ENCODE data around the gene PLCB4. TPM values are rescaled to one million over a fixed set of nuclear protein-coding genes. Genes with fewer than 3 reads are reported as not detected.

Gene PLCB4
- total RNA-seq, 4 donors from 2014 or later: 2.3 to 3.9 (median 3.3) TPM

DNA sequence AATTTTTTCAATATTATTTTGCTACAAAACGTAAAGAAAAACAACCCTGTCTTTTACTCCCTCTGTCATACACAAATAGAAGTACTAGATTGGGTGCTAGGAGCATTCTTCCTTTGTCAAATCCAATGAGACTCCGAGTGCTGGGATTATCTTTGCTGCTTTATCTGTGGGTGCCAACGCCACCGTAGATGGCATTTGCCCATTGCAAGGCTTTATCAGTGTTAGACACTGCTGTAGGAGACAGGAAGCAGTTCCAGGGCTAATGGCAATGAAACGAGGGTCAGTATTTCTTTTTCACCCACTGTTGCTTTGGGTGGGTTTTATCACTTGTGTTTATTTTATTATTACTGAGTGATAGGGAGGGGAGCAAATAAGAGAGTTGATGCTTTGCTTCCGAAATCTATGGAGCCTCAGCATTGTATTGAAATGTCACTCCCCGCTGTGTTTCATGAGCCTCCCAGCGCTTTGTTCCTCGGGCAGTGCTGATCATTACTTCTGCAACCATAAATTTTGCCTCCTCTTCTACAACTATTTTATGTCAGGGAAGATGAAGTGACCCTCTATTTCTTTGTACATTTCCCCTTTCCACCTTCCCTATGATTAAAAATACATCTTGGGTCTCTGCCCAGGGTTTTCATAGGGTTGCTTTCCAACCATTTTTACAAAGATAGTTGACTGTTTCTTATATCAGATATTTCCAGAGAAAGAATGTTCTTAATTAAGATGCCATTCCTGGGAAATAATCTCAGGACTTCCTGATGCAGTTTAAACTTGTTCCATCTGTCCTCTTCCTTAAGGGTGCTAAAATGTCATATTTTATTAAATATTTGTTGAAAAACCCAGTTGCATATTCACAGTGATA is 358.8 kb downstream of the PLCB4 start:
- Histone ChIP-seq H3K27me3 (no peaks in the 10 kb centered on the region), H3K4me1 (no peaks in the 10 kb centered on the region), H3K27ac (no peak overlapping the region), H3K36me3 (no peaks in the 10 kb centered on the region), H3K4me3 (no peak overlapping the region), H3K9me3 (no peaks in the 10 kb centered on the region)
- intact Hi-C loops (cut with DNase I; ENCODE audit: low total_unique reads): no loop called here
- no peak for ATAC-seq
- TF ChIP-seq, protein P1, sequence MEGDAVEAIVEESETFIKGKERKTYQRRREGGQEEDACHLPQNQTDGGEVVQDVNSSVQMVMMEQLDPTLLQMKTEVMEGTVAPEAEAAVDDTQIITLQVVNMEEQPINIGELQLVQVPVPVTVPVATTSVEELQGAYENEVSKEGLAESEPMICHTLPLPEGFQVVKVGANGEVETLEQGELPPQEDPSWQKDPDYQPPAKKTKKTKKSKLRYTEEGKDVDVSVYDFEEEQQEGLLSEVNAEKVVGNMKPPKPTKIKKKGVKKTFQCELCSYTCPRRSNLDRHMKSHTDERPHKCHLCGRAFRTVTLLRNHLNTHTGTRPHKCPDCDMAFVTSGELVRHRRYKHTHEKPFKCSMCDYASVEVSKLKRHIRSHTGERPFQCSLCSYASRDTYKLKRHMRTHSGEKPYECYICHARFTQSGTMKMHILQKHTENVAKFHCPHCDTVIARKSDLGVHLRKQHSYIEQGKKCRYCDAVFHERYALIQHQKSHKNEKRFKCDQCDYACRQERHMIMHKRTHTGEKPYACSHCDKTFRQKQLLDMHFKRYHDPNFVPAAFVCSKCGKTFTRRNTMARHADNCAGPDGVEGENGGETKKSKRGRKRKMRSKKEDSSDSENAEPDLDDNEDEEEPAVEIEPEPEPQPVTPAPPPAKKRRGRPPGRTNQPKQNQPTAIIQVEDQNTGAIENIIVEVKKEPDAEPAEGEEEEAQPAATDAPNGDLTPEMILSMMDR (IDR thresholded peaks at IDR 0.05 in 4 of 5, conservative IDR thresholded peaks at IDR 0.05 in 1 of 5): no peak
- in situ Hi-C loops (cut with MboI; ENCODE audit: low sequenced_read_pairs in 4 of 4): no loop called here
- no peak for DNase-seq

DNA sequence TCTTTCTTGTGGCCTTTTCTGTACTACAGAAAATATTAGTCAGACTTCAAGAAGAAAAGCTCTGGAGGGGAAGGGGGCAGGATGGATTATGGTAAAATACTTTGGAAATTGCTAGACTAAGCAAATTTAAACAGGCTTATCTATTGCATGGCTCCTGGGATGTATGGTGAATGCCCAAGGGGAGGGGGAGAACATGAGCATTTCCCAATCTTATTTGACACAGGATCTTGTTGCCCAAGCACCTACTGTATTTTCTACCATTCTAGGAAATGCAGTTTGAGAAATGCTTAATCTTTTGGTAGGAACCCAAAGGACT is 359.4 kb downstream of the PLCB4 start:
- H3K27me3 ChIP-seq: no peaks in the 10 kb centered on the region
- no peak for ATAC-seq
- DNase-seq: no peak
- intact Hi-C loops (cut with DNase I; ENCODE audit: low total_unique reads): no loop called here
- H3K4me3 ChIP-seq: no peak overlapping the region
- H3K27ac ChIP-seq: no peak overlapping the region
- no peaks in the 10 kb centered on the region for H3K9me3 ChIP-seq
- in situ Hi-C loops (cut with MboI; ENCODE audit: low sequenced_read_pairs in 4 of 4): no loop called here
- no peaks in the 10 kb centered on the region for H3K36me3 ChIP-seq
- no peaks in the 10 kb centered on the region for H3K4me1 ChIP-seq
- no peak for TF ChIP-seq POLR2A (IDR thresholded peaks at IDR 0.05)

DNA sequence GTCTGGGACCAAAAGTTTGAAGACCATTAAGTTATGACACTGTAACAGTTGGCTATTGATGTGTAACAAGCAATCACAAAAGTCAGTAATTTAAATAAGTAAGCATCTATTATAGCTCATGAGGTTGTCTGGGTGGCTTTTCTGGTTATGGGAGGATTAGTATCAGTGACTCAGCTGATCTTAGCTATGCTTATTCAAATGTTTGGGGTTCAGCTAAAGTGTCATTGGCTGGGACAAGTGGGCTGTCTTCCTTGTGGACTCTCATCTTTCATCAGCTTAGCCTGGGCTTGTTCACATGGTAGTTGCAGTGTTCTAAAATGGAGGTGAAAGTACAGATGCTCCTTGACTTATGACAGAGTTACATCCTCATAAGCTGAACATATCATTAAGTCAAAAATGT is 370.9 kb downstream of the PLCB4 start:
- in situ Hi-C loops (cut with MboI; ENCODE audit: low sequenced_read_pairs in 4 of 4): no loop called here
- H3K36me3 ChIP-seq: peaks cover 0 to 20% of the 10 kb centered on the region in 2 donors
- intact Hi-C loops (cut with DNase I; ENCODE audit: low total_unique reads): no loop called here
- no peak for TF ChIP-seq POLR2A (IDR thresholded peaks at IDR 0.05)
- TF ChIP-seq, protein P1 (IDR thresholded peaks at IDR 0.05 in 4 of 5, conservative IDR thresholded peaks at IDR 0.05 in 1 of 5): no peak
- H3K4me3 ChIP-seq: no peak overlapping the region
- H3K4me1 ChIP-seq: no peaks in the 10 kb centered on the region
- no peak overlapping the region for H3K27ac ChIP-seq
- H3K9me3 ChIP-seq: no peaks in the 10 kb centered on the region
- no peak for DNase-seq
- no peaks in the 10 kb centered on the region for H3K27me3 ChIP-seq
- no peak for ATAC-seq

DNA sequence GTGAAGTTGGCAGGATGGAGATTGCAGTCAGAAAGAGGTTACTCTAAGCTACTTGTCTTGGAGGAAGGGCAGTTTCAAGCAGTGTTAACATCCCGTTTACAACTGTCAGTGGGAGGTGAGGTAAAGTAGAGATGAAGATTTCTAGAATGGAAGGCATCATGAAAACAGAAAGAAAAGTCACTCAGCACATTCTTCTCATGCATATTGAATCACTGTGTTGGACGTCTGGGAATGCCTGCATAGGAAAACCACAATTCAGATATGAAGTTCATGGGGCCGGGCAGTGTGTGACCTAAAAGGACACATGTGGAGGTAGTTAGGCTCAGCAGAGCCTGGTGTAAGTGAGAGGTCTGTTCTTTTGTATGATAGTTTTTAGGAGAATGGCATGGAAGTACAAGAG is 372.0 kb downstream of the PLCB4 start:
- Histone ChIP-seq H3K27me3 (no peaks in the 10 kb centered on the region), H3K4me1 (no peaks in the 10 kb centered on the region), H3K27ac (no peak overlapping the region), H3K36me3 (peaks cover 0 to 20% of the 10 kb centered on the region in 2 donors), H3K4me3 (no peak overlapping the region), H3K9me3 (no peaks in the 10 kb centered on the region)
- intact Hi-C loops (cut with DNase I; ENCODE audit: low total_unique reads): no loop called here
- in situ Hi-C loops (cut with MboI; ENCODE audit: low sequenced_read_pairs in 4 of 4): no loop called here
- ATAC-seq (no peak), DNase-seq (no peak)
- TF ChIP-seq POLR2A (IDR thresholded peaks at IDR 0.05): no peak
- TF ChIP-seq, protein P1 (IDR thresholded peaks at IDR 0.05 in 4 of 5, conservative IDR thresholded peaks at IDR 0.05 in 1 of 5): no peak

DNA sequence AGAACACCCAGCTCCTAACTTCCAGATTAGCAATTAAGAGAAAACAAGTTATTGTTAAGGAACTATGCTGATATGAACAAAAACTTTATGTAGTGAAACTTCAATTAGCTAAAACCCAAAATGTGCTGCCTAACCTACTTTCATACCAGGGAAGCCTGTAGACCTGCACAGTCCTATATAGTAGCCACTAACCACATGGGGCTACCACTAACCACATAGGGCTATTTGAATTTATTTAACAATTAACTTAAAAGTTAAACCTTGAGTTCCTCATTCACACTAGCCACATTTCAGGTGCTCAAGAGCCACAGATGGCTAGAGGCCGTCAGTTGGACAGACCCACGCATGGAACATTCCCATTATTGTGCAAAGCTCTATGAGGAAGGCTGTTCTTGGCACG is 373.1 kb downstream of the PLCB4 start:
- peaks cover 0 to 20% of the 10 kb centered on the region in 2 donors for H3K36me3 ChIP-seq
- no peaks in the 10 kb centered on the region for H3K27me3 ChIP-seq
- no peak overlapping the region for H3K4me3 ChIP-seq
- no peak overlapping the region for H3K27ac ChIP-seq
- DNase-seq (no peak), ATAC-seq (no peak)
- no peaks in the 10 kb centered on the region for H3K4me1 ChIP-seq
- intact Hi-C loops (cut with DNase I; ENCODE audit: low total_unique reads): no loop called here
- no peaks in the 10 kb centered on the region for H3K9me3 ChIP-seq
- TF ChIP-seq, protein P1 (IDR thresholded peaks at IDR 0.05 in 4 of 5, conservative IDR thresholded peaks at IDR 0.05 in 1 of 5): no peak
- no peak for TF ChIP-seq POLR2A (IDR thresholded peaks at IDR 0.05)
- in situ Hi-C loops (cut with MboI; ENCODE audit: low sequenced_read_pairs in 4 of 4): no loop called here

Data from gastrocnemius medialis (tissue), 4 donors.